Activated CD4-positive, alpha-beta T cell treated with anti-CD3 and anti-CD28 coated beads, Interleukin-2, amount 50 U/mL, for 1 hour (primary cell): Measurements from ENCODE around the gene TMEM217.
A peak's percentile ranks its signal among the peaks of the same experiment; 100 is the strongest.
"Not testable (repeated sequence)": the region's sequence is repeated elsewhere in the genome, so short reads cannot be mapped to it uniquely, and the experiment has no call there.

ENCODE experiments used
- DNase-seq: peaks from one replicate; pipeline ENCODE4 v3.0.0-alpha.2; 2020

TMEM217 gene

GRCh38 chr6:37209461-37210205, 48.3 kb downstream of the TMEM217 start:
- peak; percentile 56 for DNase-seq

- no peak for DNase-seq
Observed at GRCh38 chr6:37208793-37209192, 49.2 kb downstream of the TMEM217 start.

GRCh38 chr6:37207903-37208456, 50.0 kb downstream of the TMEM217 start:
- peak; percentile 88 for DNase-seq

GRCh38 chr6:37206622-37207021, 51.3 kb downstream of the TMEM217 start:
- no peak for DNase-seq

GRCh38 chr6:37205997-37206340, 52.0 kb downstream of the TMEM217 start:
- no peak for DNase-seq

GRCh38 chr6:37205175-37205996, 52.6 kb downstream of the TMEM217 start:
- DNase-seq, result no peak

GRCh38 chr6:37204014-37204751, 53.8 kb downstream of the TMEM217 start:
- DNase-seq, result no peak

GRCh38 chr6:37202788-37203491, 55.0 kb downstream of the TMEM217 start:
- no peak for DNase-seq

GRCh38 chr6:37201726-37202125, 56.2 kb downstream of the TMEM217 start:
- no peak for DNase-seq

- no peak for DNase-seq
Observed at GRCh38 chr6:37200085-37200484, 57.9 kb downstream of the TMEM217 start.

- DNase-seq, result not testable (repeated sequence)
Observed at GRCh38 chr6:37196451-37196850, 61.5 kb downstream of the TMEM217 start.

GRCh38 chr6:37194886-37195285, 63.1 kb downstream of the TMEM217 start:
- not testable (repeated sequence) for DNase-seq

- no peak for DNase-seq
Observed at GRCh38 chr6:37192666-37193065, 65.3 kb downstream of the TMEM217 start.

GRCh38 chr6:37190159-37190535, 67.8 kb downstream of the TMEM217 start:
- no peak for DNase-seq

GRCh38 chr6:37188962-37189510, 68.9 kb downstream of the TMEM217 start:
- no peak for DNase-seq

- DNase-seq, result no peak
Observed at GRCh38 chr6:37187321-37188022, 70.5 kb downstream of the TMEM217 start.

- DNase-seq, result not testable (repeated sequence)
Observed at GRCh38 chr6:37185949-37186720, 71.8 kb downstream of the TMEM217 start.

- DNase-seq, result peak; percentile 36
Observed at GRCh38 chr6:37182736-37183590, 75.0 kb downstream of the TMEM217 start.

- DNase-seq, result not testable (repeated sequence)
Observed at GRCh38 chr6:37180610-37181009, 77.3 kb downstream of the TMEM217 start.

GRCh38 chr6:37180075-37180474, 77.9 kb downstream of the TMEM217 start:
- DNase-seq, result no peak
